Measurements from ENCODE around the gene CDK14. TPM values are rescaled to one million over a fixed set of nuclear protein-coding genes. Genes with fewer than 3 reads are reported as not detected.

The CDK14 gene
- total RNA-seq, 1 experiment from 2014 or later: 57.9 TPM

DNA sequence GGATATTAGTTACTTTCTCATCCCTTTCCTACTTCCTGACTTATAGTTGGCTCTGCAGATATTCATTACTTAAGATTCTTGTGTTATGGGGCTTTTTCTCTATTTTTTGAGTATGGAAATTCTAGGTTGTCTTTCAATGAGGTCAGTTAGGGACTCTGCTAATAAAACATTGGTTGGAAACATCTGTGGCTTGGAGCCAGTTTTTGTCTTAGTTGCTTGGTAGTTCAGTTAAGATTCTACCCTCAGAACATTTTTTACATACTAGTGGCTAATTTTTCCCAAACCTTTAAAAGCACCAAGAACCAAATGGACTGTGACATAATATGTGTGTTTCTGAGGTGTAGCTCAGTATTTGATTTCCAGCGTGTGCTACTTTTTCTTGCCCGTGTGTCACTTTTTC lies 362.5 kb downstream of the CDK14 start:
- ChIA-PET CTCF (no interaction called here), POLR2A (no interaction called here)
- Mint-ChIP-seq H3K36me3 (peaks cover 8% of the 10 kb centered on the region), H3K9me3 (no peaks in the 10 kb centered on the region), H3K4me1 (peaks cover 9% of the 10 kb centered on the region), H3K27ac (no peak overlapping the region), H3K4me3 (no peak overlapping the region), H3K27me3 (ENCODE audit: low read depth) (no peaks in the 10 kb centered on the region)
- DNase-seq (ENCODE audit: low spot score) (no peak), ATAC-seq (no peak)
- TF ChIP-seq, protein P1, sequence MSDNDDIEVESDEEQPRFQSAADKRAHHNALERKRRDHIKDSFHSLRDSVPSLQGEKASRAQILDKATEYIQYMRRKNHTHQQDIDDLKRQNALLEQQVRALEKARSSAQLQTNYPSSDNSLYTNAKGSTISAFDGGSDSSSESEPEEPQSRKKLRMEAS (CRISPR knock-in tag; IDR thresholded peaks at IDR 0.05): no peak
- TF ChIP-seq, protein P2, sequence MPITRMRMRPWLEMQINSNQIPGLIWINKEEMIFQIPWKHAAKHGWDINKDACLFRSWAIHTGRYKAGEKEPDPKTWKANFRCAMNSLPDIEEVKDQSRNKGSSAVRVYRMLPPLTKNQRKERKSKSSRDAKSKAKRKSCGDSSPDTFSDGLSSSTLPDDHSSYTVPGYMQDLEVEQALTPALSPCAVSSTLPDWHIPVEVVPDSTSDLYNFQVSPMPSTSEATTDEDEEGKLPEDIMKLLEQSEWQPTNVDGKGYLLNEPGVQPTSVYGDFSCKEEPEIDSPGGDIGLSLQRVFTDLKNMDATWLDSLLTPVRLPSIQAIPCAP (CRISPR knock-in tag; IDR thresholded peaks at IDR 0.05): no peak
- TF ChIP-seq, protein P3, sequence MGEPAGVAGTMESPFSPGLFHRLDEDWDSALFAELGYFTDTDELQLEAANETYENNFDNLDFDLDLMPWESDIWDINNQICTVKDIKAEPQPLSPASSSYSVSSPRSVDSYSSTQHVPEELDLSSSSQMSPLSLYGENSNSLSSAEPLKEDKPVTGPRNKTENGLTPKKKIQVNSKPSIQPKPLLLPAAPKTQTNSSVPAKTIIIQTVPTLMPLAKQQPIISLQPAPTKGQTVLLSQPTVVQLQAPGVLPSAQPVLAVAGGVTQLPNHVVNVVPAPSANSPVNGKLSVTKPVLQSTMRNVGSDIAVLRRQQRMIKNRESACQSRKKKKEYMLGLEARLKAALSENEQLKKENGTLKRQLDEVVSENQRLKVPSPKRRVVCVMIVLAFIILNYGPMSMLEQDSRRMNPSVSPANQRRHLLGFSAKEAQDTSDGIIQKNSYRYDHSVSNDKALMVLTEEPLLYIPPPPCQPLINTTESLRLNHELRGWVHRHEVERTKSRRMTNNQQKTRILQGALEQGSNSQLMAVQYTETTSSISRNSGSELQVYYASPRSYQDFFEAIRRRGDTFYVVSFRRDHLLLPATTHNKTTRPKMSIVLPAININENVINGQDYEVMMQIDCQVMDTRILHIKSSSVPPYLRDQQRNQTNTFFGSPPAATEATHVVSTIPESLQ (CRISPR knock-in tag; IDR thresholded peaks at IDR 0.05): no peak
- no peak for TF ChIP-seq FOXJ3 (CRISPR knock-in tag; IDR thresholded peaks at IDR 0.05; ENCODE audit: borderline replicate concordance)
- TF ChIP-seq ZNF121 (CRISPR knock-in tag; IDR thresholded peaks at IDR 0.05): no peak
- TF ChIP-seq, protein P4, sequence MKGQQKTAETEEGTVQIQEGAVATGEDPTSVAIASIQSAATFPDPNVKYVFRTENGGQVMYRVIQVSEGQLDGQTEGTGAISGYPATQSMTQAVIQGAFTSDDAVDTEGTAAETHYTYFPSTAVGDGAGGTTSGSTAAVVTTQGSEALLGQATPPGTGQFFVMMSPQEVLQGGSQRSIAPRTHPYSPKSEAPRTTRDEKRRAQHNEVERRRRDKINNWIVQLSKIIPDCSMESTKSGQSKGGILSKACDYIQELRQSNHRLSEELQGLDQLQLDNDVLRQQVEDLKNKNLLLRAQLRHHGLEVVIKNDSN (CRISPR knock-in tag; IDR thresholded peaks at IDR 0.05): no peak

DNA sequence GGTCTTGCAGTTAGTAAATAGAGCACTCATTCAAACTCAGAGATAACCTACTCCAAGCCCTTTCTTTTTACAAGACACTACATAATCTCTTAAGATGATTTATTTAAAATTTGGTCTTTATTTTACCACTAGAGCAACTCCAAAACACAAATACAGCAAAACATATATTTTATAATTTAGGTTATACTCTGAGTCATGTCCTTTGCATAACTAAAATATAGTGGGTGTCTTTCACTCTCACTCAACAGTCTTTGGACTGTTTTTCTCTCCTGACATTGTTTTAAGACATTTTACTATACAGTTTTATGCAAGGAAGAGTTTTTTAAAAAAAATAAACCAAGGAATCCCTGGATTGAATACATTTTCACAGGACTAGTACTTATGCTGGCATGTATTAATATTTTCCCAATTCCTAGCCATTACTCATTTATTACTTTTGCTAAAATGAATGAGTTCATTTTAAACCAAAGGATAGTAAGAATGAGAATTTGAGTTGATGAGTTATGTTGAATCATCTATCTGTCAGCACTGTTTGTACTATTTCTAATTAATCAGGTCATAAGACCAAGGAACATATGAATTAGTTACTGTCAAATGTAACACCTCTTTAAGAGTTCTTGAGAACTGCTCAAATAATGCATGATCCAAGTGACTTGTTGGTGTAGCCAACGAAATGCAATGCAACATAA lies 365.1 kb downstream of the CDK14 start:
- ChIA-PET POLR2A (no interaction called here), CTCF (no interaction called here)
- H3K36me3 Mint-ChIP-seq: 0 out of 2 replicates have a peak, but pooled peaks cover 3% of the 10 kb centered on the region
- ATAC-seq (no peak), DNase-seq (ENCODE audit: low spot score) (no peak)
- TF ChIP-seq, protein P5, sequence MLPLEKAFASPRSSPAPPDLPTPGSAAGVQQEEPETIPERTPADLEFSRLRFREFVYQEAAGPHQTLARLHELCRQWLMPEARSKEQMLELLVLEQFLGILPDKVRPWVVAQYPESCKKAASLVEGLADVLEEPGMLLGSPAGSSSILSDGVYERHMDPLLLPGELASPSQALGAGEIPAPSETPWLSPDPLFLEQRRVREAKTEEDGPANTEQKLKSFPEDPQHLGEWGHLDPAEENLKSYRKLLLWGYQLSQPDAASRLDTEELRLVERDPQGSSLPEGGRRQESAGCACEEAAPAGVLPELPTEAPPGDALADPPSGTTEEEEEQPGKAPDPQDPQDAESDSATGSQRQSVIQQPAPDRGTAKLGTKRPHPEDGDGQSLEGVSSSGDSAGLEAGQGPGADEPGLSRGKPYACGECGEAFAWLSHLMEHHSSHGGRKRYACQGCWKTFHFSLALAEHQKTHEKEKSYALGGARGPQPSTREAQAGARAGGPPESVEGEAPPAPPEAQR (CRISPR knock-in tag; IDR thresholded peaks at IDR 0.05): no peak
- TF ChIP-seq FOXP1 (CRISPR knock-in tag; IDR thresholded peaks at IDR 0.05; ENCODE audit: borderline replicate concordance) (no peak), SP1 (CRISPR knock-in tag; conservative IDR thresholded peaks at IDR 0.05) (no peak), ZNF396 (CRISPR knock-in tag; IDR thresholded peaks at IDR 0.05; ENCODE audit: borderline replicate concordance) (no peak), NR2C2 (CRISPR knock-in tag; IDR thresholded peaks at IDR 0.05) (no peak), ZNF671 (CRISPR knock-in tag; IDR thresholded peaks at IDR 0.05) (no peak), SOX15 (CRISPR knock-in tag; IDR thresholded peaks at IDR 0.05) (no peak), ATF1 (CRISPR knock-in tag; IDR thresholded peaks at IDR 0.05) (no peak)
- TF ChIP-seq, protein P6, sequence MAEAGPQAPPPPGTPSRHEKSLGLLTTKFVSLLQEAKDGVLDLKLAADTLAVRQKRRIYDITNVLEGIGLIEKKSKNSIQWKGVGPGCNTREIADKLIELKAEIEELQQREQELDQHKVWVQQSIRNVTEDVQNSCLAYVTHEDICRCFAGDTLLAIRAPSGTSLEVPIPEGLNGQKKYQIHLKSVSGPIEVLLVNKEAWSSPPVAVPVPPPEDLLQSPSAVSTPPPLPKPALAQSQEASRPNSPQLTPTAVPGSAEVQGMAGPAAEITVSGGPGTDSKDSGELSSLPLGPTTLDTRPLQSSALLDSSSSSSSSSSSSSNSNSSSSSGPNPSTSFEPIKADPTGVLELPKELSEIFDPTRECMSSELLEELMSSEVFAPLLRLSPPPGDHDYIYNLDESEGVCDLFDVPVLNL (CRISPR knock-in tag; IDR thresholded peaks at IDR 0.05; ENCODE audit: borderline replicate concordance, low read depth): no peak
- TF ChIP-seq, protein P7, sequence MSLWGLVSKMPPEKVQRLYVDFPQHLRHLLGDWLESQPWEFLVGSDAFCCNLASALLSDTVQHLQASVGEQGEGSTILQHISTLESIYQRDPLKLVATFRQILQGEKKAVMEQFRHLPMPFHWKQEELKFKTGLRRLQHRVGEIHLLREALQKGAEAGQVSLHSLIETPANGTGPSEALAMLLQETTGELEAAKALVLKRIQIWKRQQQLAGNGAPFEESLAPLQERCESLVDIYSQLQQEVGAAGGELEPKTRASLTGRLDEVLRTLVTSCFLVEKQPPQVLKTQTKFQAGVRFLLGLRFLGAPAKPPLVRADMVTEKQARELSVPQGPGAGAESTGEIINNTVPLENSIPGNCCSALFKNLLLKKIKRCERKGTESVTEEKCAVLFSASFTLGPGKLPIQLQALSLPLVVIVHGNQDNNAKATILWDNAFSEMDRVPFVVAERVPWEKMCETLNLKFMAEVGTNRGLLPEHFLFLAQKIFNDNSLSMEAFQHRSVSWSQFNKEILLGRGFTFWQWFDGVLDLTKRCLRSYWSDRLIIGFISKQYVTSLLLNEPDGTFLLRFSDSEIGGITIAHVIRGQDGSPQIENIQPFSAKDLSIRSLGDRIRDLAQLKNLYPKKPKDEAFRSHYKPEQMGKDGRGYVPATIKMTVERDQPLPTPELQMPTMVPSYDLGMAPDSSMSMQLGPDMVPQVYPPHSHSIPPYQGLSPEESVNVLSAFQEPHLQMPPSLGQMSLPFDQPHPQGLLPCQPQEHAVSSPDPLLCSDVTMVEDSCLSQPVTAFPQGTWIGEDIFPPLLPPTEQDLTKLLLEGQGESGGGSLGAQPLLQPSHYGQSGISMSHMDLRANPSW (CRISPR knock-in tag; conservative IDR thresholded peaks at IDR 0.05; ENCODE audit: low read depth): no peak
- TF ChIP-seq, protein P8, sequence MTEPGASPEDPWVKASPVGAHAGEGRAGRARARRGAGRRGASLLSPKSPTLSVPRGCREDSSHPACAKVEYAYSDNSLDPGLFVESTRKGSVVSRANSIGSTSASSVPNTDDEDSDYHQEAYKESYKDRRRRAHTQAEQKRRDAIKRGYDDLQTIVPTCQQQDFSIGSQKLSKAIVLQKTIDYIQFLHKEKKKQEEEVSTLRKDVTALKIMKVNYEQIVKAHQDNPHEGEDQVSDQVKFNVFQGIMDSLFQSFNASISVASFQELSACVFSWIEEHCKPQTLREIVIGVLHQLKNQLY (CRISPR knock-in tag; IDR thresholded peaks at IDR 0.05): no peak
- TF ChIP-seq, protein P1 (CRISPR knock-in tag; IDR thresholded peaks at IDR 0.05): no peak
- H3K4me3 Mint-ChIP-seq: no peak overlapping the region
- no peak overlapping the region for H3K27ac Mint-ChIP-seq
- H3K4me1 Mint-ChIP-seq: peaks cover 11% of the 10 kb centered on the region
- H3K9me3 Mint-ChIP-seq: no peaks in the 10 kb centered on the region
- no peaks in the 10 kb centered on the region for H3K27me3 Mint-ChIP-seq (ENCODE audit: low read depth)
